Sigmoid colon (tissue), 4 donors: Measurements from ENCODE around the gene MTCP1.
A peak's percentile ranks its signal among the peaks of the same experiment; 100 is the strongest.

Source experiments
- CTCF ChIP-seq, 4 experiments: fragments of 450-650 bp in 3 of 4; fragments of 200-600 bp in 1 of 4; IDR thresholded peaks; one replicate each; pipeline ENCODE4 v1.5.1; 2016 to 2019; ENCODE audit warnings: antibody characterized with exemption in 4 of 4, mild to moderate bottlenecking in 3 of 4, moderate library complexity in 2 of 4
- EP300 ChIP-seq, 4 donors: sonication (generic); formaldehyde crosslinking; IDR thresholded peaks; one replicate each; pipeline ENCODE4 v1.6.1; 2017; ENCODE audit warnings: antibody characterized with exemption in 4 of 4
- POLR2A ChIP-seq, 2 donors: fragments of 450-650 bp; IDR thresholded peaks; one replicate each; pipeline ENCODE4 v1.6.1; 2016; ENCODE audit warnings: antibody characterized with exemption in 2 of 2, mild to moderate bottlenecking in 2 of 2, moderate library complexity in 2 of 2
- POLR2AphosphoS5 ChIP-seq, 4 donors: sonication (generic); formaldehyde crosslinking; IDR thresholded peaks; one replicate each; pipeline ENCODE4 v1.6.1; 2017; ENCODE audit warnings: antibody characterized with exemption in 4 of 4

- TF ChIP-seq CTCF (IDR thresholded peaks at IDR 0.05), result no peak
- TF ChIP-seq POLR2AphosphoS5 (IDR thresholded peaks at IDR 0.05), result peak; percentile 76 to 94 (median 83)
- TF ChIP-seq POLR2A (IDR thresholded peaks at IDR 0.05), result peak in 1 of 2 donors; percentile 58
- TF ChIP-seq EP300 (IDR thresholded peaks at IDR 0.05), result peak; percentile 7 to 72 (median 60)
These were observed 43.3 kb downstream of the MTCP1 start for GRCh38 chrX:155027509-155028066.
